Activated naive CD8-positive, alpha-beta T cell treated with anti-CD3 and anti-CD28 coated beads, Interleukin-2, amount 50 U/mL, for 16 hours (primary cell): ENCODE results near the gene KY.

Source experiments
- DNase-seq: peaks from one replicate; pipeline ENCODE4 v3.0.0-alpha.2; 2020; ENCODE audit warnings: low read depth, low spot score

Gene KY

GRCh38 chr3:134675726-134676256 lies 25.0 kb upstream of the KY start:
- no peak for DNase-seq

GRCh38 chr3:134672571-134672970 lies 21.7 kb upstream of the KY start:
- no peak for DNase-seq

GRCh38 chr3:134667956-134668355 lies 17.1 kb upstream of the KY start:
- no peak for DNase-seq

- DNase-seq: no peak
These were observed 16.6 kb upstream of the KY start for GRCh38 chr3:134667406-134667805.

GRCh38 chr3:134666885-134667284 lies 16.1 kb upstream of the KY start:
- DNase-seq: no peak

- no peak for DNase-seq
These were observed 15.6 kb upstream of the KY start for GRCh38 chr3:134666466-134666865.

GRCh38 chr3:134666052-134666451 lies 15.2 kb upstream of the KY start:
- no peak for DNase-seq

- no peak for DNase-seq
These were observed 14.4 kb upstream of the KY start for GRCh38 chr3:134665243-134665642.

GRCh38 chr3:134663721-134664456 lies 13.1 kb upstream of the KY start:
- no peak for DNase-seq

GRCh38 chr3:134660046-134660441 lies 9.2 kb upstream of the KY start:
- no peak for DNase-seq

GRCh38 chr3:134659391-134660045 lies 8.7 kb upstream of the KY start:
- no peak for DNase-seq

- DNase-seq: no peak
These were observed 7.7 kb upstream of the KY start for GRCh38 chr3:134658555-134658954.

GRCh38 chr3:134656211-134656800 lies 5.5 kb upstream of the KY start:
- no peak for DNase-seq

GRCh38 chr3:134655706-134656105 lies 4.9 kb upstream of the KY start:
- no peak for DNase-seq

- DNase-seq: no peak
These were observed 3.2 kb upstream of the KY start for GRCh38 chr3:134654031-134654430.

- DNase-seq: no peak
These were observed 2.2 kb upstream of the KY start for GRCh38 chr3:134652886-134653630.

GRCh38 chr3:134652409-134652831 lies 1.6 kb upstream of the KY start:
- no peak for DNase-seq

- DNase-seq: no peak
These were observed 672 bp upstream of the KY start for GRCh38 chr3:134651347-134652041.

- DNase-seq: no peak
These were observed 1.6 kb downstream of the KY start for GRCh38 chr3:134649106-134649705.

GRCh38 chr3:134647902-134648760 lies 2.7 kb downstream of the KY start:
- no peak for DNase-seq
